ENCODE data around the gene ASTE1. TPM values are rescaled to one million over a fixed set of nuclear protein-coding genes. Genes with fewer than 3 reads are reported as not detected.
A peak's percentile ranks its signal among the peaks of the same experiment; 100 is the strongest.

ASTE1 gene
- total and polyA plus RNA-seq, 9 of the 15 experiments (the other 6 are each of a cell fraction or from before 2014, with no cell fraction given), result 3.5 to 12.1 (median 6.9) TPM

DNA sequence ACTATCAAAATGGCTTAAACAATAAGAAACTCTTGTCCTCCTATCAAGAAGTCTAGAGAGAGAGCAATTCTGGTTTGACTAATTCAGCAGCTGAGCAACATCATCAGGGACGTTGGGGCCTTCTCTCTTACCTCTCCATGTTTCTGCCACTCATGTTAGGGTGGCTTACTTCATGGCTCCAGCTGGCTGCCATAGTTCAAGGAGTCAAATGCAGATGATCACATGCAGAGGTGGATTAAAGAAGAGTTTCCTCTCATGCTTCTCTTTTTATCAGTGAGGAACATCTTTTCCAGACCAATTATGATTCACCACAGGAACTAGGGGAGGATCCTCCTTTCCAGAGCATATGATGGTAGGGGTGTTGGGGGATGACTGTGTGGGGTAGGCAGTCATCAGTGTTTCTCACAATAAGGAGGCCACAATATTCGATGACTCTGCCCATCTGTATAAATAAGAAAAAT is 45.5 kb upstream of the ASTE1 start (continued):
- TF ChIP-seq, protein P1, sequence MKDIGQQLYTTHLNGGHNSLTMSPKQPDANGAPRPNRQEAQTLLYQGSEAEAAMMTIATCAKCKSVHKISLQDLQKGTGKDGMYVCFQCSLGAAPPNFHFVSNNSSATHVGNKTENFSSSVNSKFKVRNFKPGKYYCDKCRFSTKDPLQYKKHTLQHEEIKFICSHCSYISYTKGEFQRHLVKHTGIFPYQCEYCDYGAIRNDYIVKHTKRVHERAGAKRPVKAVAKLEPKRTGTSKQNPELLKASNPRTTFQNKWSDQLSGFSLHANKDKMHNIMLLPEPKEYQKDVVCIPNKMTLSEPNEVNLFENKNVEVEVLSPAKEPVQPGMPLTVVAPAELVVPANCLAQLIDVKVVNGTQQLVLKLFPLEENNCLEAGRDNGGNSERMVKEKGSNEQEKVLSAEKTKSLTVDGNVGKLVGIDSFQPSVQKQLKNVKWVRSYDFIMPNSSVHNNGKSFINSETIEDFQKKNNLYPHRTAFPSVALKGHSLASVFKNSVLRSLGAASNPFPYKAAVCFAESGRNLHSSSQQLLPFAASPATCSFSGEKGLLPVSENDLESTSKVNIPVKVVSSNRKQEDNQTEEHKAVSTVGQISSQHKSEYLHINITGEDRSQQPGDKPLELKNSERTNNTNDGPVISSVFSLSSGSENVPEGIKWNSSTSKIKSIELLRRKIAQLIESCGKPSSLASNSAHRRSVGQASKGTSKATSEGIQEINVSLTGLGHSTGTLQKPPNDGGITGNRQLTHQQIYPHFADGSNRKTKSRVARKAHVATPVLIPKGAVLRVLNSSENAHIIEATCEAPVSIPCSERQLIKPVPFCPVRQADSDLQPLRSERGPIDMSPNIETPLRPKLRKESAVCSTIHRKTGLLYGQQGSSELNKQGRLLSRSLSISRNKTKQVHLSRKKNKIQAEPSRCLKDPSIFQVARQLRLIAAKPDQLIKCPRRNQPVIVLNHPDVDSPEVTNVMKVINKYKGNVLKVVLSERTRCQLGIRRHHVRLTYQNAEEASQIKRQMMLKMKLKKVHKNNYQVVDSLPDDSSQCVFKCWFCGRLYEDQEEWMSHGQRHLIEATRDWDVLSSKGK (CRISPR knock-in tag; IDR thresholded peaks at IDR 0.05), result no peak
- TF ChIP-seq ZNF121 (CRISPR knock-in tag; conservative IDR thresholded peaks at IDR 0.05) (no peak), ARID2 (IDR thresholded peaks at IDR 0.05) (no peak), CSDE1 (IDR thresholded peaks at IDR 0.05) (no peak), RFX1 (IDR thresholded peaks at IDR 0.05) (no peak), ZNF316 (IDR thresholded peaks at IDR 0.05) (no peak), NONO (IDR thresholded peaks at IDR 0.05; ENCODE audit: low read depth in 2 of 2, low read length in 1 of 2) (no peak), HMG20B (CRISPR knock-in tag; IDR thresholded peaks at IDR 0.05) (no peak), RFX7 (CRISPR knock-in tag; IDR thresholded peaks at IDR 0.05) (no peak), MTA2 (IDR thresholded peaks at IDR 0.05; ENCODE audit: low read depth) (peak; percentile 21; the same call in 1 of the 2 replicates), ADNP (tag; IDR thresholded peaks at IDR 0.05) (no peak), HDAC1 (IDR thresholded peaks at IDR 0.05) (no peak), ZKSCAN1 (IDR thresholded peaks at IDR 0.05; ENCODE audit: low read depth, low read length) (no peak), HNRNPLL (IDR thresholded peaks at IDR 0.05; ENCODE audit: low read depth, low read length, poor library complexity, severe bottlenecking) (no peak), CREM (IDR thresholded peaks at IDR 0.05; ENCODE audit: low read depth) (peak; percentile 24; the same call in 1 of the 2 replicates), ZNF232 (CRISPR knock-in tag; IDR thresholded peaks at IDR 0.05) (no peak), FOXA3 (CRISPR knock-in tag; conservative IDR thresholded peaks at IDR 0.05 in 1 of 2, IDR thresholded peaks at IDR 0.05 in 1 of 2) (no peak), PHF21A (IDR thresholded peaks at IDR 0.05; ENCODE audit: borderline replicate concordance, low read depth) (no peak), EHMT2 (IDR thresholded peaks at IDR 0.05) (peak; percentile 79; the same call in 1 of the 2 replicates), POLR2A (conservative IDR thresholded peaks at IDR 0.05) (no peak), ZNF76 (CRISPR knock-in tag; IDR thresholded peaks at IDR 0.05; ENCODE audit: borderline replicate concordance) (no peak), ZNF445 (CRISPR knock-in tag; IDR thresholded peaks at IDR 0.05; ENCODE audit: low read depth) (no peak), OTX1 (CRISPR knock-in tag; IDR thresholded peaks at IDR 0.05) (no peak), HDAC6 (IDR thresholded peaks at IDR 0.05; ENCODE audit: low read depth, low read length) (no peak), NFE2 (IDR thresholded peaks at IDR 0.05; ENCODE audit: low read depth) (no peak)
- TF ChIP-seq, protein P2, sequence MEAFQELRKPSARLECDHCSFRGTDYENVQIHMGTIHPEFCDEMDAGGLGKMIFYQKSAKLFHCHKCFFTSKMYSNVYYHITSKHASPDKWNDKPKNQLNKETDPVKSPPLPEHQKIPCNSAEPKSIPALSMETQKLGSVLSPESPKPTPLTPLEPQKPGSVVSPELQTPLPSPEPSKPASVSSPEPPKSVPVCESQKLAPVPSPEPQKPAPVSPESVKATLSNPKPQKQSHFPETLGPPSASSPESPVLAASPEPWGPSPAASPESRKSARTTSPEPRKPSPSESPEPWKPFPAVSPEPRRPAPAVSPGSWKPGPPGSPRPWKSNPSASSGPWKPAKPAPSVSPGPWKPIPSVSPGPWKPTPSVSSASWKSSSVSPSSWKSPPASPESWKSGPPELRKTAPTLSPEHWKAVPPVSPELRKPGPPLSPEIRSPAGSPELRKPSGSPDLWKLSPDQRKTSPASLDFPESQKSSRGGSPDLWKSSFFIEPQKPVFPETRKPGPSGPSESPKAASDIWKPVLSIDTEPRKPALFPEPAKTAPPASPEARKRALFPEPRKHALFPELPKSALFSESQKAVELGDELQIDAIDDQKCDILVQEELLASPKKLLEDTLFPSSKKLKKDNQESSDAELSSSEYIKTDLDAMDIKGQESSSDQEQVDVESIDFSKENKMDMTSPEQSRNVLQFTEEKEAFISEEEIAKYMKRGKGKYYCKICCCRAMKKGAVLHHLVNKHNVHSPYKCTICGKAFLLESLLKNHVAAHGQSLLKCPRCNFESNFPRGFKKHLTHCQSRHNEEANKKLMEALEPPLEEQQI (IDR thresholded peaks at IDR 0.05), result no peak
- TF ChIP-seq, protein P3, sequence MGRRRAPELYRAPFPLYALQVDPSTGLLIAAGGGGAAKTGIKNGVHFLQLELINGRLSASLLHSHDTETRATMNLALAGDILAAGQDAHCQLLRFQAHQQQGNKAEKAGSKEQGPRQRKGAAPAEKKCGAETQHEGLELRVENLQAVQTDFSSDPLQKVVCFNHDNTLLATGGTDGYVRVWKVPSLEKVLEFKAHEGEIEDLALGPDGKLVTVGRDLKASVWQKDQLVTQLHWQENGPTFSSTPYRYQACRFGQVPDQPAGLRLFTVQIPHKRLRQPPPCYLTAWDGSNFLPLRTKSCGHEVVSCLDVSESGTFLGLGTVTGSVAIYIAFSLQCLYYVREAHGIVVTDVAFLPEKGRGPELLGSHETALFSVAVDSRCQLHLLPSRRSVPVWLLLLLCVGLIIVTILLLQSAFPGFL (CRISPR knock-in tag; IDR thresholded peaks at IDR 0.05), result no peak

All from K562 (cell line).